Testis (tissue), 3 donors: ENCODE data around the gene TSPYL4. TPM values are rescaled to one million over a fixed set of nuclear protein-coding genes. Genes with fewer than 3 reads are reported as not detected.

Experiments used
- DNase-seq: peaks from one replicate; pipeline ENCODE4 v3.0.0-alpha.2; 2019
- H3K27ac ChIP-seq, 2 donors: fragments of 200-600 bp; sonication (generic); one replicate each; pipeline ENCODE4 v1.5.1; 2019
- H3K27me3 ChIP-seq: fragments of 200-600 bp; sonication (generic); one replicate; pipeline ENCODE4 v1.5.1; 2019
- H3K36me3 ChIP-seq: fragments of 200-600 bp; sonication (generic); one replicate; pipeline ENCODE4 v1.5.1; 2017; ENCODE audit warnings: low read depth; ENCODE audit errors: missing control alignments
- H3K4me1 ChIP-seq: fragments of 200-600 bp; sonication (generic); one replicate; pipeline ENCODE4 v1.5.1; 2019
- H3K4me3 ChIP-seq, 2 donors: fragments of 200-600 bp; sonication (generic); one replicate each; pipeline ENCODE4 v1.5.1; 2017 to 2019
- H3K9me3 ChIP-seq: fragments of 200-600 bp; sonication (generic); one replicate; pipeline ENCODE4 v1.5.1; 2017
- POLR2A ChIP-seq: fragments of 450-650 bp; IDR thresholded peaks from one replicate; pipeline ENCODE4 v1.6.1; 2017; ENCODE audit warnings: antibody characterized with exemption, mild to moderate bottlenecking, moderate library complexity
- WGBS, 2 donors: methylation state at CpG; one replicate each; pipeline ENCODE4 v1.1.5; 2018; 5-methylcytosine and 5-hydroxymethylcytosine counted together
- intact Hi-C: fragments of 100-400 bp; cut with DNase I; formaldehyde crosslinking; loops from one replicate; pipeline ENCODE4 v1.15.1; 2023; ENCODE audit warnings: low total_unique reads
- polyA plus RNA-seq: library from polyadenylated mRNA; stranded (reverse); fragments of 350-450 nt; fragmentation: Illumina TruSeq; extraction: RNeasy Lipid Tissue Mini Kit (QIAGEN cat#74804); gene quantifications from one replicate; pipeline ENCODE4 v1.2.3, GENCODE V29; 2014; ENCODE audit warnings: low read depth, low replicate concordance; ENCODE audit not compliant: insufficient read depth
- total RNA-seq, 2 donors: library from RNA; depleted of rRNA; stranded (reverse); fragments of >200 nt; gene quantifications; one replicate each; pipeline ENCODE4 v1.2.3, GENCODE V29; 2016
- TF ChIP-seq, protein P1 (sequence below), 3 experiments: fragments of 450-650 bp in 2 of 3; fragments of 200-600 bp in 1 of 3; sonication (generic) in 1 of 3; IDR thresholded peaks; one replicate each; pipeline ENCODE4 v1.5.1; 2016 to 2019; ENCODE audit warnings: antibody characterized with exemption in 3 of 3, mild to moderate bottlenecking in 2 of 3, moderate library complexity in 1 of 3

The TSPYL4 gene
- total and polyA plus RNA-seq, 3 donors from 2014 or later = 27.9 to 39.8 (median 33.1) TPM

DNA sequence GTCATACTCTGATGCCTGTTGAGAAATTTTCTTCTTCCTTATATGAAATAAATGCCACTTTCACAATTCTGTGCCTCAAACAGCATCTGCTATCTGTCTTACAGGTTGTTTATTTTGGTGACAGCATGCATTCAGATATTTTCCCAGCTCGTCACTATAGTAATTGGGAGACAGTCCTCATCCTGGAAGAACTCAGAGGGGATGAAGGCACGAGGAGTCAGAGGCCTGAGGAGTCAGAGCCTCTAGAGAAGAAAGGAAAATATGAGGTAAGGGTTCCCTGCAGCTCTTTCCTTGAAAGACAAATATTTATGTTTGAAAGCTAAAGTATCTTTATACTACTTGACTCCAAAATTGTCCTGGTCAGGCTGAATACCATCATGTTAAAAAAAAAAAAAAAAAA lies 15.8 kb downstream of the TSPYL4 start:
- Histone ChIP-seq H3K4me3 (no peak overlapping the region), H3K4me1 (no peaks in the 10 kb centered on the region), H3K36me3 (no peaks in the 10 kb centered on the region), H3K27me3 (no peaks in the 10 kb centered on the region), H3K9me3 (no peaks in the 10 kb centered on the region), H3K27ac (no peak overlapping the region)
- no peak for DNase-seq
- WGBS, 2 donors = 73 to 90% methylated on average over 2 of the region's 2 CpGs
- TF ChIP-seq POLR2A = no peak
- TF ChIP-seq, protein P1, sequence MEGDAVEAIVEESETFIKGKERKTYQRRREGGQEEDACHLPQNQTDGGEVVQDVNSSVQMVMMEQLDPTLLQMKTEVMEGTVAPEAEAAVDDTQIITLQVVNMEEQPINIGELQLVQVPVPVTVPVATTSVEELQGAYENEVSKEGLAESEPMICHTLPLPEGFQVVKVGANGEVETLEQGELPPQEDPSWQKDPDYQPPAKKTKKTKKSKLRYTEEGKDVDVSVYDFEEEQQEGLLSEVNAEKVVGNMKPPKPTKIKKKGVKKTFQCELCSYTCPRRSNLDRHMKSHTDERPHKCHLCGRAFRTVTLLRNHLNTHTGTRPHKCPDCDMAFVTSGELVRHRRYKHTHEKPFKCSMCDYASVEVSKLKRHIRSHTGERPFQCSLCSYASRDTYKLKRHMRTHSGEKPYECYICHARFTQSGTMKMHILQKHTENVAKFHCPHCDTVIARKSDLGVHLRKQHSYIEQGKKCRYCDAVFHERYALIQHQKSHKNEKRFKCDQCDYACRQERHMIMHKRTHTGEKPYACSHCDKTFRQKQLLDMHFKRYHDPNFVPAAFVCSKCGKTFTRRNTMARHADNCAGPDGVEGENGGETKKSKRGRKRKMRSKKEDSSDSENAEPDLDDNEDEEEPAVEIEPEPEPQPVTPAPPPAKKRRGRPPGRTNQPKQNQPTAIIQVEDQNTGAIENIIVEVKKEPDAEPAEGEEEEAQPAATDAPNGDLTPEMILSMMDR (IDR thresholded peaks at IDR 0.05) = no peak
- intact Hi-C loops = no loop called here

DNA sequence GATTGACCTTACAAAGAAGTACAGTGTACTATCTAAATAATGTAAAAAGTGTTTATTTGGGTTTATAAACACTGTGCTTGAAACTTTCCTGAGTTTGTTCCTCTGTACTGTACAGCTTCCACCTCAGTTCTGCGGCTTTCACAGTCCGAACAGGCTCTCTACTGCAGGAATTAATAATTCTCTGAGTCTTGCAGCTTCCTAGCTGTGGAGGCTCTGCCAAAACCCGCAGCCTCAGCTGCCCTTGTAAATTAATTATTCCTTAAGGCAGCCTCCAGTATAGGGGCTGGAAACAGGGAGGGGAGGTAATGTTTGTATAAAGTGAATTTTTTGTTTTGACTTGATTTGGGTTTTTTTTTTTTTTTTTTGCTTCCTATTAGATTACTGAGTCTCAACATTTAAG lies 19.2 kb downstream of the TSPYL4 start:
- Histone ChIP-seq H3K4me3 (no peak overlapping the region), H3K9me3 (no peaks in the 10 kb centered on the region), H3K27ac (no peak overlapping the region), H3K4me1 (no peaks in the 10 kb centered on the region), H3K27me3 (no peaks in the 10 kb centered on the region), H3K36me3 (no peaks in the 10 kb centered on the region)
- WGBS, 2 donors = 89 to 94% methylated on average over 3 of the region's 3 CpGs
- intact Hi-C loops = no loop called here
- DNase-seq = no peak
- no peak for TF ChIP-seq POLR2A
- TF ChIP-seq, protein P1 (IDR thresholded peaks at IDR 0.05) = no peak

DNA sequence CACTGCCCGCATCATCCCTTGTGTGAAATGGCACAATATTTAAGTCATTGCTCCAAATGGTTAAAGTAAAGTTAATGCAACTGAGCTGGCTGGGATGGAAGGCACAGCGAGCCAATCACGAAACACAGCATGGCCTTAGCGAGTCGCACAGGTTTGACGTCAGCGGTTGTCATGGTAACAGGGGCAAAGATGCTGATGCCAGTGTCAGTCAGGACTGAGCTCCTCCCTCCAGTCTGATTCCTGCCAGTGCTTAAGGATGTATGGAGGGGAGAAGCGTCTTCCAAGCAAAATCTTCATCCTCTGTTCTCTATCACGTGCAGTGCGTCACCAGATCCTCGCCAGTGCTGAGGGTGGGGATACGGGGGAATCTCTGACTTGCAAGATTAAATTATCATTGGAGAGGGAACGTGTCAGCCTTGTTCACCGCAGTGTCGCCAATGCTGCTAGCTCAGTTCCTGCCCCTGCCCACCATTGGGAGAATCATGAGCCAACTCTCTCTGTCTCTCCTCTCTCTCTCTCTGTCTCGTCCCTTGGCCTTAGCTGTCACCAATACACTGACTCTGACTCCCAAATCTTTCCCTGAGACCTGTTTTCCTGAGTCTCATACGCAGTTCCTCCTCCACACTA lies 24.5 kb downstream of the TSPYL4 start:
- H3K4me1 ChIP-seq = no peaks in the 10 kb centered on the region
- H3K36me3 ChIP-seq = no peaks in the 10 kb centered on the region
- peak; percentile 95 for DNase-seq
- H3K4me3 ChIP-seq = peak overlapping the region in 1 of 2 donors; percentile 29
- no peaks in the 10 kb centered on the region for H3K9me3 ChIP-seq
- intact Hi-C loops = no loop called here
- H3K27ac ChIP-seq = peak overlapping the region in 1 of 2 donors; percentile 39
- WGBS, 2 donors = 45 to 57% methylated on average over 15 to 17 of the region's 17 CpGs
- no peaks in the 10 kb centered on the region for H3K27me3 ChIP-seq
- TF ChIP-seq, protein P1 (IDR thresholded peaks at IDR 0.05) = no peak
- TF ChIP-seq POLR2A = no peak

DNA sequence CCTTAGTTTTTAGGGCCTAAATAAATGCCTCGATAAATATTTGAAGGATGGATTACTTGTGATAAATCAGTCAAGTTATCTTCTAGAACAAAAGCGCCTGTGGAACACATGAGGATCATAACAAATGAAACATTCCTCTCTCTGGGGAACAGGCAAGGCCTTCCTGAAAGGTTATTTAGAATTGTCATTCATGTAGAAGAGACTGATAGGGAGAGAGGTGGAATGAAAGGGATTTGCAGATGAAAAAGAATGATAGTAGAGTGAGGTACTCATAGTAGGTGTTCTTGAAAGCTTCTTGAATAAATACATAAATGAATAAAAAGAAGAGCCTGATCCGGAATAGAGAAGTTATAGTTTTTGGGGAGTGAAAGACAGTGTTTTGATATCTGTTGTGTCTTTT lies 30.5 kb downstream of the TSPYL4 start:
- intact Hi-C loops = no loop called here
- 84 to 87% methylated on average over 3 of the region's 3 CpGs for WGBS, 2 donors
- H3K27ac ChIP-seq = no peak overlapping the region
- no peaks in the 10 kb centered on the region for H3K9me3 ChIP-seq
- no peaks in the 10 kb centered on the region for H3K4me1 ChIP-seq
- TF ChIP-seq, protein P1 (IDR thresholded peaks at IDR 0.05) = no peak
- TF ChIP-seq POLR2A = no peak
- H3K36me3 ChIP-seq = no peaks in the 10 kb centered on the region
- H3K4me3 ChIP-seq = no peak overlapping the region
- H3K27me3 ChIP-seq = no peaks in the 10 kb centered on the region
- no peak for DNase-seq

DNA sequence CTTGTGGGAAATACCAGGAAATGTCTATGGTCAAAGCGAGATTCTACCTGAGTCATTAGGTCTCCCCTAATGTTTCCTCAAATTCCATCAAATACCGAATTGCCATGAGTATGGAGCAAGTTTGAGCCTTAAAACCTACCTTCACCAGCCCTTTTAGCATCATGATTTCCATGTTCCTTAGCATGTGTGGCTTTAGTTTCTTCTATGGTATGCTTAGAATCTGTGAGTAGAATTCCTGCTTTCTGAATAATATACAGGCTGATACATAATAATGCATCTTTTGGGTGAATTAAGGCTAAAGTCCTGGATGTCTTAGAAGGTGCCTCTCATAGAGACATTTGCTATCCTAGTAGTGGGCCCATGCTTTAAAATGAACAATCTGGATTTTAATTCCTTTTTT lies 32.0 kb downstream of the TSPYL4 start:
- Histone ChIP-seq H3K4me3 (no peak overlapping the region), H3K36me3 (no peaks in the 10 kb centered on the region), H3K27me3 (no peaks in the 10 kb centered on the region), H3K27ac (no peak overlapping the region), H3K4me1 (peaks cover 6% of the 10 kb centered on the region), H3K9me3 (no peaks in the 10 kb centered on the region)
- no peak for DNase-seq
- 90 to 94% methylated on average over 2 of the region's 2 CpGs for WGBS, 2 donors
- intact Hi-C loops = no loop called here
- TF ChIP-seq, protein P1 (IDR thresholded peaks at IDR 0.05) = no peak
- TF ChIP-seq POLR2A = no peak
